Measurements from ENCODE around the gene RASD1. TPM values are rescaled to one million over a fixed set of nuclear protein-coding genes. Genes with fewer than 3 reads are reported as not detected.

RASD1 gene
- total and polyA plus RNA-seq, 2 donors (not counting 1 experiment from before 2014, with no cell fraction given): 0.34 to 2.6 TPM

GRCh38 chr17:17506893-17507464 is 10.8 kb upstream of the RASD1 start:
- H3K9ac ChIP-seq (ENCODE audit: insufficient read depth, low read length): no peak overlapping the region
- H3K4me1 ChIP-seq (ENCODE audit: control insufficient read depth, extremely low read depth, insufficient read depth, low read length): peaks cover under 1% of the 10 kb centered on the region
- no peaks in the 10 kb centered on the region for H3K79me2 ChIP-seq (ENCODE audit: control insufficient read depth, insufficient read depth, low read length)
- TF ChIP-seq EZH2 (IDR thresholded peaks at IDR 0.05; ENCODE audit: low read length, missing control alignments) (no peak), CTCF (conservative IDR thresholded peaks at IDR 0.05 in 1 of 2, IDR thresholded peaks at IDR 0.05 in 1 of 2; ENCODE audit: low read depth in 1 of 2, low read length in 2 of 2) (no peak)
- H3K27me3 ChIP-seq (ENCODE audit: control insufficient read depth, insufficient read depth, low read length): no peaks in the 10 kb centered on the region
- no peaks in the 10 kb centered on the region for H4K20me1 ChIP-seq (ENCODE audit: control insufficient read depth, extremely low read depth, insufficient read depth, low read length)
- no peak overlapping the region for H2AFZ ChIP-seq (ENCODE audit: low read length)
- H3K36me3 ChIP-seq (ENCODE audit: control insufficient read depth, insufficient read depth, low read length): no peaks in the 10 kb centered on the region
- no peak overlapping the region for H3K4me2 ChIP-seq (ENCODE audit: extremely low read depth, insufficient read depth, low read length)
- H3K27ac ChIP-seq (ENCODE audit: insufficient read depth, low read length): no peak overlapping the region
- peak in 1 of 2 donors; percentile 44 for DNase-seq (ENCODE audit: low read depth in 2 of 2)
- no peak overlapping the region for H3K4me3 ChIP-seq (replicated peaks in 1 of 4; ENCODE audit: control extremely low read depth in 1 of 4, insufficient read depth in 1 of 4, low read depth in 3 of 4, low read length in 4 of 4)
- H3K9me3 ChIP-seq (ENCODE audit: control insufficient read depth, insufficient read depth, low read depth, low read length): no peaks in the 10 kb centered on the region

GRCh38 chr17:17506181-17506741 is 10.1 kb upstream of the RASD1 start:
- Histone ChIP-seq H2AFZ (ENCODE audit: low read length) (no peak overlapping the region), H4K20me1 (ENCODE audit: control insufficient read depth, extremely low read depth, insufficient read depth, low read length) (no peaks in the 10 kb centered on the region), H3K9me3 (ENCODE audit: control insufficient read depth, insufficient read depth, low read depth, low read length) (no peaks in the 10 kb centered on the region), H3K4me1 (ENCODE audit: control insufficient read depth, extremely low read depth, insufficient read depth, low read length) (no peaks in the 10 kb centered on the region), H3K27me3 (ENCODE audit: control insufficient read depth, insufficient read depth, low read length) (no peaks in the 10 kb centered on the region), H3K79me2 (ENCODE audit: control insufficient read depth, insufficient read depth, low read length) (no peaks in the 10 kb centered on the region), H3K4me2 (ENCODE audit: extremely low read depth, insufficient read depth, low read length) (no peak overlapping the region), H3K36me3 (ENCODE audit: control insufficient read depth, insufficient read depth, low read length) (no peaks in the 10 kb centered on the region), H3K9ac (ENCODE audit: insufficient read depth, low read length) (no peak overlapping the region), H3K27ac (ENCODE audit: insufficient read depth, low read length) (no peak overlapping the region), H3K4me3 (replicated peaks in 1 of 4; ENCODE audit: control extremely low read depth in 1 of 4, insufficient read depth in 1 of 4, low read depth in 3 of 4, low read length in 4 of 4) (no peak overlapping the region)
- TF ChIP-seq EZH2 (IDR thresholded peaks at IDR 0.05; ENCODE audit: low read length, missing control alignments) (no peak), CTCF (conservative IDR thresholded peaks at IDR 0.05 in 1 of 2, IDR thresholded peaks at IDR 0.05 in 1 of 2; ENCODE audit: low read depth in 1 of 2, low read length in 2 of 2) (no peak)
- DNase-seq (ENCODE audit: low read depth in 2 of 2): no peak

- H3K9me3 ChIP-seq (ENCODE audit: control insufficient read depth, insufficient read depth, low read depth, low read length): no peaks in the 10 kb centered on the region
These were observed 9.5 kb upstream of the RASD1 start for GRCh38 chr17:17505610-17506171.

More at GRCh38 chr17:17505610-17506171, 9.5 kb upstream of the RASD1 start:
- DNase-seq (ENCODE audit: low read depth in 2 of 2): no peak
- peaks cover 3% of the 10 kb centered on the region for H3K27me3 ChIP-seq (ENCODE audit: control insufficient read depth, insufficient read depth, low read length)
- TF ChIP-seq EZH2 (IDR thresholded peaks at IDR 0.05; ENCODE audit: low read length, missing control alignments): no peak
- TF ChIP-seq CTCF (conservative IDR thresholded peaks at IDR 0.05 in 1 of 2, IDR thresholded peaks at IDR 0.05 in 1 of 2; ENCODE audit: low read depth in 1 of 2, low read length in 2 of 2): no peak
- no peak overlapping the region for H3K27ac ChIP-seq (ENCODE audit: insufficient read depth, low read length)
- no peak overlapping the region for H2AFZ ChIP-seq (ENCODE audit: low read length)
- H4K20me1 ChIP-seq (ENCODE audit: control insufficient read depth, extremely low read depth, insufficient read depth, low read length): no peaks in the 10 kb centered on the region
- H3K36me3 ChIP-seq (ENCODE audit: control insufficient read depth, insufficient read depth, low read length): no peaks in the 10 kb centered on the region
- H3K4me3 ChIP-seq (replicated peaks in 1 of 4; ENCODE audit: control extremely low read depth in 1 of 4, insufficient read depth in 1 of 4, low read depth in 3 of 4, low read length in 4 of 4): no peak overlapping the region
- H3K4me2 ChIP-seq (ENCODE audit: extremely low read depth, insufficient read depth, low read length): no peak overlapping the region
- no peaks in the 10 kb centered on the region for H3K4me1 ChIP-seq (ENCODE audit: control insufficient read depth, extremely low read depth, insufficient read depth, low read length)
- no peak overlapping the region for H3K9ac ChIP-seq (ENCODE audit: insufficient read depth, low read length)
- H3K79me2 ChIP-seq (ENCODE audit: control insufficient read depth, insufficient read depth, low read length): no peaks in the 10 kb centered on the region
